C4-2B (cell line): ENCODE data around the gene APOE.

Experiments
- ZFX ChIP-seq: fragments of 450-650 bp; IDR thresholded peaks from 2 replicates; pipeline ENCODE4 v1.6.1; 2017
- TF ChIP-seq, protein P1 (sequence below): fragments of 450-650 bp; conservative IDR thresholded peaks from 2 replicates; pipeline ENCODE4 v1.5.1; 2017; ENCODE audit warnings: mild to moderate bottlenecking

DNA sequence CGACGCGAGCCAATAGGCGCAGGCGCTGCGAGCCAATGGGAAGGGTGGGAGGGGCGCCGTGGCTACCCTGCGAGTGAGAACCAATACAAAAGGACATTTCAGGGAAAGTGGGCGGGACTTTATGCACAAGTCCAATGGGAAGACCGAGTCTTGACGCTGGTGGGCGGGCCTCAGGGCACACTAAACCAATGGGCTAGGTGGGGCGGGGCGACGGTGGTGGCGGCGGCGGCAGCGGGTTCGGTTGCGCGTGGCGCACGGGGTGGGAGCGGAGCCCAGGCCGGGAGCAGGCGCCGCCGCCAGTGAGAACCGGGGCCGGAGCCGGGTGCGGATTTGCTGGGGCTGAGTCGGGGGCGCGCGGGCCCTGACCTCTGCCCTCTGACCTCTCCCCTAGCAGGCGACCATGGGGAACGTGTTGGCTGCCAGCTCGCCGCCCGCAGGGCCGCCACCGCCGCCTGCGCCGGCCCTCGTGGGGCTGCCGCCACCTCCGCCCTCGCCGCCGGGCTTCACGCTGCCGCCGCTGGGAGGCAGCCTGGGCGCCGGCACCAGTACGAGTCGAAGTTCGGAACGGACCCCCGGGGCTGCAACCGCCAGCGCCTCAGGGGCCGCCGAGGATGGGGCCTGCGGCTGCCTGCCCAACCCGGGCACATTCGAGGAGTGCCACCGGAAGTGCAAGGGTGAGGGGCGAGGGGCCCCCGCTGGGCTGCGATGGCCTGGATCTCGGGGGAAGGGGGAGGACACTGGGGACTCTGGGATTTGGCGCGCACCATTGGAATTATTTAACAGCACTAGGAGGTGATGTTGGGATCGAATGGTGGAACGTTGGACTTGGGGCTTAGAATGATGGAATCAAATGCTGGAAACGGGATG, 14.3 kb upstream of the APOE start, which contains the start of gene TOMM40:
- TF ChIP-seq, protein P1, sequence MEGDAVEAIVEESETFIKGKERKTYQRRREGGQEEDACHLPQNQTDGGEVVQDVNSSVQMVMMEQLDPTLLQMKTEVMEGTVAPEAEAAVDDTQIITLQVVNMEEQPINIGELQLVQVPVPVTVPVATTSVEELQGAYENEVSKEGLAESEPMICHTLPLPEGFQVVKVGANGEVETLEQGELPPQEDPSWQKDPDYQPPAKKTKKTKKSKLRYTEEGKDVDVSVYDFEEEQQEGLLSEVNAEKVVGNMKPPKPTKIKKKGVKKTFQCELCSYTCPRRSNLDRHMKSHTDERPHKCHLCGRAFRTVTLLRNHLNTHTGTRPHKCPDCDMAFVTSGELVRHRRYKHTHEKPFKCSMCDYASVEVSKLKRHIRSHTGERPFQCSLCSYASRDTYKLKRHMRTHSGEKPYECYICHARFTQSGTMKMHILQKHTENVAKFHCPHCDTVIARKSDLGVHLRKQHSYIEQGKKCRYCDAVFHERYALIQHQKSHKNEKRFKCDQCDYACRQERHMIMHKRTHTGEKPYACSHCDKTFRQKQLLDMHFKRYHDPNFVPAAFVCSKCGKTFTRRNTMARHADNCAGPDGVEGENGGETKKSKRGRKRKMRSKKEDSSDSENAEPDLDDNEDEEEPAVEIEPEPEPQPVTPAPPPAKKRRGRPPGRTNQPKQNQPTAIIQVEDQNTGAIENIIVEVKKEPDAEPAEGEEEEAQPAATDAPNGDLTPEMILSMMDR = no peak
- TF ChIP-seq ZFX = peak; percentile 75; the same call in 1 of the 2 replicates
